Heart left ventricle (tissue), 16 donors: ENCODE data around the gene CACNA1C. TPM values are rescaled to one million over a fixed set of nuclear protein-coding genes. Genes with fewer than 3 reads are reported as not detected.

Experiments
- ATAC-seq, 4 donors: fragments of 200-7000 bp; cut with Tn5 transposase; one replicate each; pipeline ENCODE4 v1.9.1; 2020 to 2022; ENCODE audit warnings: moderate library complexity in 4 of 4, mild to moderate bottlenecking in 3 of 4, moderate number of reproducible peaks in 1 of 4
- DNase-seq, 5 donors: peaks; one replicate each; pipeline ENCODE4 v3.0.0-alpha.2; 2020
- H3K27ac ChIP-seq, 12 donors: fragments of 200-600 bp; sonication (generic) in 4 of 12; one replicate each; pipeline versions ENCODE4 v1.5.0 to v1.8.0; 2016 to 2022; ENCODE audit warnings: mild to moderate bottlenecking in 2 of 12
- H3K27me3 ChIP-seq, 9 donors: fragments of 200-600 bp; sonication (generic) in 2 of 9; one replicate each; pipeline versions ENCODE4 v1.5.1 to v1.8.0; 2016 to 2022; ENCODE audit warnings: mild to moderate bottlenecking in 3 of 9
- H3K36me3 ChIP-seq, 9 donors: fragments of 200-600 bp; sonication (generic) in 2 of 9; one replicate each; pipeline versions ENCODE4 v1.5.0 to v1.8.0; 2018 to 2022; ENCODE audit warnings: mild to moderate bottlenecking in 2 of 9
- H3K4me1 ChIP-seq, 12 donors: fragments of 200-600 bp; sonication (generic) in 4 of 12; one replicate each; pipeline versions ENCODE4 v1.5.0 to v1.8.0; 2016 to 2022; ENCODE audit warnings: mild to moderate bottlenecking in 3 of 12
- H3K4me3 ChIP-seq, 12 donors: fragments of 200-600 bp; sonication (generic) in 4 of 12; one replicate each; pipeline versions ENCODE4 v1.5.0 to v1.8.0; 2017 to 2022; ENCODE audit warnings: mild to moderate bottlenecking in 9 of 12, moderate library complexity in 4 of 12
- H3K9me3 ChIP-seq, 12 donors: fragments of 200-600 bp; sonication (generic) in 4 of 12; one replicate each; pipeline versions ENCODE4 v1.5.0 to v1.8.0; 2016 to 2022; ENCODE audit warnings: mild to moderate bottlenecking in 1 of 12
- CTCF ChIP-seq, 12 donors: fragments of 200-600 bp; sonication (generic) in 4 of 12; IDR thresholded peaks; one replicate each; pipeline versions ENCODE4 v1.5.0 to v1.8.0; 2018 to 2022; ENCODE audit warnings: antibody characterized with exemption in 12 of 12, mild to moderate bottlenecking in 5 of 12
- POLR2A ChIP-seq, 2 donors: fragments of 450-650 bp; IDR thresholded peaks; one replicate each; pipeline ENCODE4 v1.6.1; 2017; ENCODE audit warnings: antibody characterized with exemption in 2 of 2, mild to moderate bottlenecking in 2 of 2, moderate library complexity in 2 of 2
- WGBS, 4 donors: extraction: QIAGEN DNeasy Blood & Tissue Kit in 2 of 4; methylation state at CpG; one replicate each; pipeline versions ENCODE4 v1.1.5 to v1.1.7; 2013 to 2018; 5-methylcytosine and 5-hydroxymethylcytosine counted together
- intact Hi-C, 10 donors: fragments of 100-400 bp; cut with DNase I; formaldehyde crosslinking; loops; one replicate each; pipeline versions ENCODE4 v1.11.1 to v1.14.2; 2022
- polyA plus RNA-seq, 2 donors: library from polyadenylated mRNA; stranded (reverse); fragments of 200-250 nt; gene quantifications; one replicate each; pipeline ENCODE4 v1.2.3, GENCODE V29; 2013
- total RNA-seq, 9 donors: library from RNA; depleted of rRNA in 2 of 9; stranded (reverse); fragments of >200 nt in 2 of 9; fragmentation: NEBNext Ultra II Directional in 3 of 9; extraction: Animal tissue kit (Norgen Biotek cat#: 25700) in 3 of 9; gene quantifications; one replicate each; pipeline versions ENCODE4 v1.1.0 to v1.2.4, GENCODE V29; 2016 to 2023
- donor health status: ischemic (EF 13 %, LVEDD 7.1; RV severe dilation, severe dysfunction).
- donor health status: healthy with polysubstance abuse.
- donor health status: DM: no; HTN: yes; CAD: no.
- donor health status: DM: no; HTN: no; CAD: no.
- donor health status: ischemic (EF 25% LVEDD 6.9; RV normal size, moderate dysfunction).
- donor health status: ischemic (EF 25% LVEDD 5.7; RV mildly dilated, moderate dysfunction).
- donor health status: healthy.
- donor health status: DM: yes; HTN: yes; CAD: no.
- donor health status: ischemic (EF 35%, LVEDD 5.7; RV mildly dilated, moderate dysfunction).
- donor health status: nonischemic (EF 11% LVEDD 7.7; RV severe dilation, severe dysfunction).
- donor health status: DM: yes; HTN: yes; CAD: no.
- donor health status: PGD.
- donor health status: ischemic (EF 29% LVEDD 5.4; RV normal size, mild dysfunction).
- donor health status: nonischemic (EF 23%, LVEDD 6.1; RV moderate dilation, normal function).

The CACNA1C gene
- total and polyA plus RNA-seq, 11 donors, result 41.9 to 196 (median 164) TPM

- 93 to 97% (median 95%) methylated on average over 5 of the region's 5 CpGs for WGBS, 4 donors
- Histone ChIP-seq H3K4me3 (no peak overlapping the region), H3K36me3 (peaks cover 0 to 49% (median 8%) of the 10 kb centered on the region in 9 donors), H3K9me3 (no peaks in the 10 kb centered on the region), H3K27me3 (no peaks in the 10 kb centered on the region), H3K27ac (peak overlapping the region in 1 of 12 donors; percentile 41), H3K4me1 (peaks cover 0 to 60% (median 21%) of the 10 kb centered on the region in 12 donors)
- TF ChIP-seq CTCF (IDR thresholded peaks at IDR 0.05) (no peak), POLR2A (IDR thresholded peaks at IDR 0.05) (no peak)
- intact Hi-C loops, result no loop called here
- DNase-seq (no peak), ATAC-seq (no peak)
These were observed 434.5 kb downstream of the CACNA1C start for GRCh38 chr12:2487278-2487677.

GRCh38 chr12:2488131-2488530, 435.3 kb downstream of the CACNA1C start:
- Histone ChIP-seq H3K9me3 (no peaks in the 10 kb centered on the region), H3K4me1 (peaks cover 3 to 60% (median 27%) of the 10 kb centered on the region in 12 donors), H3K4me3 (no peak overlapping the region), H3K36me3 (peaks cover 0 to 51% (median 8%) of the 10 kb centered on the region in 9 donors), H3K27me3 (no peaks in the 10 kb centered on the region), H3K27ac (no peak overlapping the region)
- DNase-seq (no peak), ATAC-seq (no peak)
- TF ChIP-seq CTCF (IDR thresholded peaks at IDR 0.05) (no peak), POLR2A (IDR thresholded peaks at IDR 0.05) (no peak)
- intact Hi-C loops, result no loop called here
- 95 to 97% (median 96%) methylated on average over 10 of the region's 10 CpGs for WGBS, 4 donors

- intact Hi-C loops, result no loop called here
- TF ChIP-seq CTCF (IDR thresholded peaks at IDR 0.05) (no peak), POLR2A (IDR thresholded peaks at IDR 0.05) (no peak)
- Histone ChIP-seq H3K4me1 (peaks cover 7 to 60% (median 31%) of the 10 kb centered on the region in 12 donors), H3K27ac (no peak overlapping the region), H3K27me3 (no peaks in the 10 kb centered on the region), H3K9me3 (no peaks in the 10 kb centered on the region), H3K4me3 (no peak overlapping the region), H3K36me3 (peaks cover 0 to 56% (median 8%) of the 10 kb centered on the region in 9 donors)
- ATAC-seq, result peak in 2 of 4 donors; percentile 4 to 20
- DNase-seq, result no peak
- WGBS, 4 donors, result 59 to 77% (median 69%) methylated on average over 7 of the region's 7 CpGs
These were observed 435.8 kb downstream of the CACNA1C start for GRCh38 chr12:2488596-2488995.

- no peak for ATAC-seq
These were observed 436.5 kb downstream of the CACNA1C start for GRCh38 chr12:2489275-2489674.

More at GRCh38 chr12:2489275-2489674, 436.5 kb downstream of the CACNA1C start:
- Histone ChIP-seq H3K4me3 (no peak overlapping the region), H3K4me1 (peaks cover 14 to 63% (median 37%) of the 10 kb centered on the region in 12 donors), H3K9me3 (no peaks in the 10 kb centered on the region), H3K27me3 (no peaks in the 10 kb centered on the region), H3K36me3 (peaks cover 0 to 57% (median 8%) of the 10 kb centered on the region in 9 donors), H3K27ac (no peak overlapping the region)
- intact Hi-C loops, result no loop called here
- no peak for TF ChIP-seq CTCF (IDR thresholded peaks at IDR 0.05)
- no peak for TF ChIP-seq POLR2A (IDR thresholded peaks at IDR 0.05)
- 90 to 94% (median 92%) methylated on average over 9 of the region's 9 CpGs for WGBS, 4 donors
- no peak for DNase-seq
